Loucy (cell line): ENCODE measurements around the gene UBE4A.
A peak's percentile ranks its signal among the peaks of the same experiment; 100 is the strongest.

Source experiments
- H2AFZ ChIP-seq: fragments of 200-600 bp; sonication (generic); 2 replicates; pipeline ENCODE4 v1.6.0; 2016; ENCODE audit warnings: antibody characterized with exemption, mild to moderate bottlenecking, low read length, moderate library complexity
- H3F3A ChIP-seq: fragments of 200-600 bp; 2 replicates; pipeline ENCODE4 v1.6.0; 2016; ENCODE audit warnings: antibody characterized with exemption, low read depth, mild to moderate bottlenecking
- H3K27me3 ChIP-seq: fragments of 200-600 bp; sonication (generic); 2 replicates; pipeline ENCODE4 v1.6.1; 2014; ENCODE audit warnings: low read length, mild to moderate bottlenecking; ENCODE audit not compliant: insufficient read depth, poor library complexity, severe bottlenecking
- H3K36me3 ChIP-seq: fragments of 200-600 bp; sonication (generic); 2 replicates; pipeline ENCODE4 v1.6.1; 2016; ENCODE audit warnings: low read length; ENCODE audit not compliant: insufficient read depth
- H3K4me1 ChIP-seq: fragments of 200-600 bp; sonication (generic); 2 replicates; pipeline ENCODE4 v1.5.1; 2014; ENCODE audit warnings: low read length, mild to moderate bottlenecking; ENCODE audit not compliant: insufficient read depth, poor library complexity, severe bottlenecking
- H3K4me2 ChIP-seq: fragments of 200-600 bp; sonication (generic); 2 replicates; pipeline ENCODE4 v1.6.0; 2014; ENCODE audit warnings: antibody characterized with exemption, low read length, low read depth, mild to moderate bottlenecking; ENCODE audit not compliant: poor library complexity, severe bottlenecking
- H3K4me3 ChIP-seq: fragments of 200-600 bp; sonication (generic); 2 replicates; pipeline ENCODE4 v1.5.1; 2014; ENCODE audit warnings: low read length, mild to moderate bottlenecking, mixed read lengths; ENCODE audit not compliant: poor library complexity, severe bottlenecking
- H3K79me2 ChIP-seq: fragments of 200-600 bp; sonication (generic); 2 replicates; pipeline ENCODE4 v1.6.1; 2014; ENCODE audit warnings: low read length; ENCODE audit not compliant: insufficient read depth
- H3K9ac ChIP-seq: fragments of 200-600 bp; sonication (generic); 2 replicates; pipeline ENCODE4 v1.6.0; 2014; ENCODE audit warnings: mild to moderate bottlenecking, low read depth, low read length, moderate library complexity; ENCODE audit not compliant: poor library complexity, severe bottlenecking
- H3K9me2 ChIP-seq: fragments of 200-600 bp; sonication (generic); replicated peaks from 2 replicates; pipeline ENCODE4 v1.6.1; 2016; ENCODE audit warnings: low read depth, low read length, mixed read lengths
- H3K9me3 ChIP-seq: fragments of 200-600 bp; sonication (generic); 2 replicates; pipeline ENCODE4 v1.6.1; 2014; ENCODE audit warnings: mild to moderate bottlenecking, antibody characterized with exemption, low read length, low read depth; ENCODE audit not compliant: insufficient read depth
- H4K20me1 ChIP-seq: fragments of 200-600 bp; sonication (generic); 2 replicates; pipeline ENCODE4 v1.6.0; 2014; ENCODE audit warnings: antibody characterized with exemption, low read length, mild to moderate bottlenecking; ENCODE audit not compliant: insufficient read depth, poor library complexity, severe bottlenecking
- EZH2phosphoT487 ChIP-seq: fragments of 200-600 bp; IDR thresholded peaks from 2 replicates; pipeline ENCODE4 v1.6.1; 2018; ENCODE audit warnings: antibody characterized with exemption, mild to moderate bottlenecking, moderate library complexity, borderline replicate concordance
- TF ChIP-seq, protein P1 (sequence below): fragments of 200-600 bp; sonication (generic); conservative IDR thresholded peaks from 2 replicates; pipeline ENCODE4 v1.5.1; 2014; ENCODE audit warnings: mild to moderate bottlenecking, antibody characterized with exemption, low read length

UBE4A gene, protein sequence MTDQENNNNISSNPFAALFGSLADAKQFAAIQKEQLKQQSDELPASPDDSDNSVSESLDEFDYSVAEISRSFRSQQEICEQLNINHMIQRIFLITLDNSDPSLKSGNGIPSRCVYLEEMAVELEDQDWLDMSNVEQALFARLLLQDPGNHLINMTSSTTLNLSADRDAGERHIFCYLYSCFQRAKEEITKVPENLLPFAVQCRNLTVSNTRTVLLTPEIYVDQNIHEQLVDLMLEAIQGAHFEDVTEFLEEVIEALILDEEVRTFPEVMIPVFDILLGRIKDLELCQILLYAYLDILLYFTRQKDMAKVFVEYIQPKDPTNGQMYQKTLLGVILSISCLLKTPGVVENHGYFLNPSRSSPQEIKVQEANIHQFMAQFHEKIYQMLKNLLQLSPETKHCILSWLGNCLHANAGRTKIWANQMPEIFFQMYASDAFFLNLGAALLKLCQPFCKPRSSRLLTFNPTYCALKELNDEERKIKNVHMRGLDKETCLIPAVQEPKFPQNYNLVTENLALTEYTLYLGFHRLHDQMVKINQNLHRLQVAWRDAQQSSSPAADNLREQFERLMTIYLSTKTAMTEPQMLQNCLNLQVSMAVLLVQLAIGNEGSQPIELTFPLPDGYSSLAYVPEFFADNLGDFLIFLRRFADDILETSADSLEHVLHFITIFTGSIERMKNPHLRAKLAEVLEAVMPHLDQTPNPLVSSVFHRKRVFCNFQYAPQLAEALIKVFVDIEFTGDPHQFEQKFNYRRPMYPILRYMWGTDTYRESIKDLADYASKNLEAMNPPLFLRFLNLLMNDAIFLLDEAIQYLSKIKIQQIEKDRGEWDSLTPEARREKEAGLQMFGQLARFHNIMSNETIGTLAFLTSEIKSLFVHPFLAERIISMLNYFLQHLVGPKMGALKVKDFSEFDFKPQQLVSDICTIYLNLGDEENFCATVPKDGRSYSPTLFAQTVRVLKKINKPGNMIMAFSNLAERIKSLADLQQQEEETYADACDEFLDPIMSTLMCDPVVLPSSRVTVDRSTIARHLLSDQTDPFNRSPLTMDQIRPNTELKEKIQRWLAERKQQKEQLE

DNA sequence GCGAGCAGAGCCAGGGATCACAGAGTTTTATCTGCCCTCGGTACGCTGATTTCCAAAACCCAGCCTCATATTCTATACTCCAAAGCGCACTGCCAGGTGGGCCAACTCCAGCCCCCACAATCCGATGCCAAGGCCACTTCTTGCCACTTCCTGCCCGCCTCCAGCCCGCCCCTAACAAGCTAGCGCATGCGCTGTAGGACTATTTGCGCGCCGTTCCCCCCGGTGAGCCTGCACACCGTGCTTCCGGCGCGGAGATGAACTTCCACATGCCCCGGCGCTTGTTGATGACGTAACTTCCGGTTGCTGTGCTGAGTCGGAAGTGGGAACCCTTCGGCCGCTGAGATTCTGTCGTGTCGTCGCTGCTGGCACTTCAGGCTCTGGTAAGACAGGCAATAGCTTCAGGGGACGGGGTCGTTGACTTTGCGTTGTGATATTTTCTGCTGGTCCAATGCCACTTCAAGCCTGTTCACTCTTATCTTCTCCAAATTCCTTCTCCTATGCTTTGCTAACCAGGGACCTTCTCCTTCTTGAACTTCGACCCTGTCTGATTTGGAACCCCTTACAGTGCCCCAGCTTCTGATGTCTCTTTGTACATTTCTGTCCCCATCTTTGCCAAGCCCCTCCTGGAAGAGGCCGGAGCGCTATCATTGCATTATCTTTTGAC lies at the start of gene UBE4A:
Gene UBE4A, plus strand, starts transcription at position 306 of the 664 bp plus-strand sequence. CDS start 5,481 bp downstream, outside the sequence.
- Histone ChIP-seq H3K4me1 (peaks cover 41% of the 10 kb centered on the region), H2AFZ (peak within 1 kb of the TSS; percentile 81), H3K36me3 (no peaks in the 10 kb centered on the region)

DNA sequence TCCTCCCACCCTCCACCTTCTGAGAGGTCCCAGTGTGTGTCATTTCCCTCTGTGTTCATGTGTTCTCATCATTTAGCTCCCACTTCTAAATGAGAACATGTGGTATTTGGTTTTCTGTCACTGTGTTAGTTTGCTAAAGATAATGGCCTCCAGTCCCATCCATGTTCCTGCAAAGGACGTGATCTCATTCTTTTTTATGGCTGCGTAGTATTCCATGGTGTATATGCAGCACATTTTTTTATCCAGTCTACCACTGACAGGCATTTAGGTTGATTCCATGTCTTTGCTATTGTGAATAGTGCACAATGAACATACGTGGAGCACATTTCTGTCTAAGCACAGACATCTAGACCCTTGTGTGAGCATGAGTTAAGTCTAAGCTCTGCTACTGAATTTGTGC lies 49.1 kb upstream of the UBE4A start:
- TF ChIP-seq EZH2phosphoT487: no peak
- TF ChIP-seq, protein P1, sequence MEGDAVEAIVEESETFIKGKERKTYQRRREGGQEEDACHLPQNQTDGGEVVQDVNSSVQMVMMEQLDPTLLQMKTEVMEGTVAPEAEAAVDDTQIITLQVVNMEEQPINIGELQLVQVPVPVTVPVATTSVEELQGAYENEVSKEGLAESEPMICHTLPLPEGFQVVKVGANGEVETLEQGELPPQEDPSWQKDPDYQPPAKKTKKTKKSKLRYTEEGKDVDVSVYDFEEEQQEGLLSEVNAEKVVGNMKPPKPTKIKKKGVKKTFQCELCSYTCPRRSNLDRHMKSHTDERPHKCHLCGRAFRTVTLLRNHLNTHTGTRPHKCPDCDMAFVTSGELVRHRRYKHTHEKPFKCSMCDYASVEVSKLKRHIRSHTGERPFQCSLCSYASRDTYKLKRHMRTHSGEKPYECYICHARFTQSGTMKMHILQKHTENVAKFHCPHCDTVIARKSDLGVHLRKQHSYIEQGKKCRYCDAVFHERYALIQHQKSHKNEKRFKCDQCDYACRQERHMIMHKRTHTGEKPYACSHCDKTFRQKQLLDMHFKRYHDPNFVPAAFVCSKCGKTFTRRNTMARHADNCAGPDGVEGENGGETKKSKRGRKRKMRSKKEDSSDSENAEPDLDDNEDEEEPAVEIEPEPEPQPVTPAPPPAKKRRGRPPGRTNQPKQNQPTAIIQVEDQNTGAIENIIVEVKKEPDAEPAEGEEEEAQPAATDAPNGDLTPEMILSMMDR: no peak
- no peaks in the 10 kb centered on the region for H3K9me2 ChIP-seq
- H3F3A ChIP-seq: peaks cover 4% of the 10 kb centered on the region; the same call in 1 of the 2 replicates
- peaks cover 63% of the 10 kb centered on the region for H3K4me1 ChIP-seq
- peaks cover 80% of the 10 kb centered on the region for H3K79me2 ChIP-seq
- H3K27me3 ChIP-seq: no peaks in the 10 kb centered on the region
- H3K4me3 ChIP-seq: no peak overlapping the region
- H3K9me3 ChIP-seq: no peaks in the 10 kb centered on the region
- H2AFZ ChIP-seq: no peak overlapping the region
- no peak overlapping the region for H3K4me2 ChIP-seq
- peaks cover 54% of the 10 kb centered on the region for H3K36me3 ChIP-seq
- H3K9ac ChIP-seq: no peak overlapping the region
- H4K20me1 ChIP-seq: peaks cover 27% of the 10 kb centered on the region

More for the DNA sequence above, at the start of gene UBE4A:
- peak within 1 kb of the TSS; percentile 84 for H3K9ac ChIP-seq
- peaks cover 44% of the 10 kb centered on the region for H3K79me2 ChIP-seq
- H3K9me3 ChIP-seq: no peaks in the 10 kb centered on the region
- TF ChIP-seq, protein P1: no peak
- TF ChIP-seq EZH2phosphoT487: no peak
- no peaks in the 10 kb centered on the region for H3K9me2 ChIP-seq
- peak within 1 kb of the TSS; percentile 86 for H3K4me3 ChIP-seq
- peaks cover 4% of the 10 kb centered on the region for H4K20me1 ChIP-seq
- peak within 1 kb of the TSS; percentile 83 for H3K4me2 ChIP-seq
- peaks cover 5% of the 10 kb centered on the region; the same call in 1 of the 2 replicates for H3F3A ChIP-seq
- H3K27me3 ChIP-seq: no peaks in the 10 kb centered on the region
